CD14-positive monocyte (primary cell): ENCODE measurements around the gene MSI2. TPM values are rescaled to one million over a fixed set of nuclear protein-coding genes. Genes with fewer than 3 reads are reported as not detected.

Source experiments
- DNase-seq, 3 donors: peaks; one replicate each; pipeline ENCODE4 v3.0.0-alpha.2; 2011 to 2022
- H2AFZ ChIP-seq: 2 replicates; pipeline ENCODE4 v1.6.0; 2012; ENCODE audit warnings: mild to moderate bottlenecking, low read depth, low read length, inconsistent platforms; ENCODE audit not compliant: insufficient read depth, poor library complexity, severe bottlenecking
- H3K27ac ChIP-seq, 2 donors: 1 replicate in 1 of 2; 2 replicates in 1 of 2; pipeline ENCODE4 v1.5.1; 2012 to 2013; ENCODE audit warnings: low read length in 2 of 2, control low read depth in 1 of 2, inconsistent platforms in 1 of 2, low read depth in 1 of 2, mild to moderate bottlenecking in 1 of 2
- H3K27me3 ChIP-seq, 2 donors: one replicate each; pipeline versions ENCODE4 v1.6.0 to v1.6.1; 2011 to 2013; ENCODE audit warnings: low read length in 2 of 2; ENCODE audit not compliant: control insufficient read depth in 2 of 2, insufficient read depth in 2 of 2
- H3K36me3 ChIP-seq, 2 donors: replicated peaks in 1 of 2; 1 replicate in 1 of 2; 2 replicates in 1 of 2; pipeline versions ENCODE4 v1.5.1 to v1.6.1; 2012 to 2013; ENCODE audit warnings: low read length in 2 of 2, control low read depth in 1 of 2, inconsistent platforms in 1 of 2, mild to moderate bottlenecking in 1 of 2; ENCODE audit not compliant: insufficient read depth in 2 of 2, control insufficient read depth in 1 of 2
- H3K4me1 ChIP-seq, 2 donors: 1 replicate in 1 of 2; 2 replicates in 1 of 2; pipeline versions ENCODE4 v1.5.1 to v1.6.1; 2012 to 2013; ENCODE audit warnings: low read length in 2 of 2, control low read depth in 1 of 2, inconsistent platforms in 1 of 2, mild to moderate bottlenecking in 1 of 2, moderate library complexity in 1 of 2; ENCODE audit not compliant: insufficient read depth in 2 of 2, control insufficient read depth in 1 of 2
- H3K4me2 ChIP-seq: replicated peaks from 2 replicates; pipeline ENCODE3; 2012; ENCODE audit warnings: low read length, moderate library complexity, mild to moderate bottlenecking; ENCODE audit not compliant: poor library complexity, severe bottlenecking; ENCODE audit errors: extremely low read depth
- H3K4me3 ChIP-seq, 3 experiments: fragments of 200-600 bp in 1 of 3; sonication (generic) in 1 of 3; replicated peaks in 1 of 3; 1 replicate in 2 of 3; 2 replicates in 1 of 3; pipeline ENCODE4 v1.5.1; 2011 to 2013; ENCODE audit warnings: low read length in 3 of 3, mild to moderate bottlenecking in 3 of 3, control low read depth in 2 of 3, low read depth in 2 of 3, inconsistent platforms in 1 of 3, moderate library complexity in 1 of 3
- H3K79me2 ChIP-seq: 2 replicates; pipeline ENCODE4 v1.6.0; 2012; ENCODE audit warnings: mild to moderate bottlenecking, control low read depth, inconsistent platforms, low read length, moderate library complexity; ENCODE audit not compliant: insufficient read depth
- H3K9ac ChIP-seq: 2 replicates; pipeline ENCODE4 v1.6.0; 2017; ENCODE audit warnings: low read length, mild to moderate bottlenecking; ENCODE audit not compliant: insufficient read depth, poor library complexity, severe bottlenecking
- H3K9me3 ChIP-seq, 2 donors: replicated peaks in 1 of 2; 1 replicate in 1 of 2; 2 replicates in 1 of 2; pipeline versions ENCODE4 v1.5.1 to v1.6.1; 2012 to 2013; ENCODE audit warnings: low read length in 2 of 2, control low read depth in 1 of 2; ENCODE audit not compliant: control insufficient read depth in 1 of 2, insufficient read depth in 1 of 2
- H4K20me1 ChIP-seq: 2 replicates; pipeline ENCODE4 v1.6.0; 2012; ENCODE audit warnings: mild to moderate bottlenecking, low read length, control low read depth, moderate library complexity; ENCODE audit not compliant: insufficient read depth
- H3K27ac Mint-ChIP-seq, 7 donors: one replicate each; pipeline ENCODE4 v1.8.0; 2020; ENCODE audit warnings: mild to moderate bottlenecking in 7 of 7, mixed read lengths in 7 of 7, moderate library complexity in 6 of 7, inconsistent platforms in 2 of 7
- H3K27me3 Mint-ChIP-seq, 3 donors: one replicate each; pipeline ENCODE4 v1.8.0; 2021 to 2022; ENCODE audit warnings: low read depth in 3 of 3, mild to moderate bottlenecking in 3 of 3, mixed read lengths in 3 of 3, moderate library complexity in 3 of 3, inconsistent platforms in 1 of 3
- H3K36me3 Mint-ChIP-seq, 2 donors: one replicate each; pipeline ENCODE4 v1.8.0; 2020; ENCODE audit warnings: mixed read lengths in 2 of 2, inconsistent platforms in 1 of 2, mild to moderate bottlenecking in 1 of 2
- H3K4me1 Mint-ChIP-seq: one replicate; pipeline ENCODE4 v1.8.0; 2020; ENCODE audit warnings: mild to moderate bottlenecking, mixed read lengths
- H3K4me3 Mint-ChIP-seq, 2 donors: one replicate each; pipeline ENCODE4 v1.8.0; 2020; ENCODE audit warnings: mild to moderate bottlenecking in 2 of 2, mixed read lengths in 2 of 2, moderate library complexity in 1 of 2
- H3K9me3 Mint-ChIP-seq, 7 donors: one replicate each; pipeline ENCODE4 v1.8.0; 2020 to 2022; ENCODE audit warnings: mixed read lengths in 7 of 7, mild to moderate bottlenecking in 6 of 7, moderate library complexity in 6 of 7, inconsistent platforms in 2 of 7
- WGBS: methylation state at CpG from one replicate; pipeline ENCODE4 v1.1.5; 2013; ENCODE audit warnings: missing lambda C conversion rate; ENCODE audit not compliant: insufficient coverage; 5-methylcytosine and 5-hydroxymethylcytosine counted together
- intact Hi-C, 2 donors: fragments of 100-400 bp; cut with micrococcal nuclease; formaldehyde crosslinking; loops; one replicate each; pipeline versions ENCODE4 v1.15.0 to v1.15.1; 2023
- polyA plus RNA-seq, 3 donors: library from polyadenylated mRNA; depleted of rRNA in 1 of 3; unstranded in 2 of 3; stranded (reverse) in 1 of 3; fragments of 300-500 nt in 2 of 3; fragments of >200 nt in 1 of 3; fragmentation: Illumina TruSeq in 2 of 3; gene quantifications; 1 replicate in 2 of 3; 2 replicates in 1 of 3; pipeline ENCODE4 v1.2.3, GENCODE V29; 2012 to 2021
- TF ChIP-seq, protein P1 (sequence below): fragments of 200-600 bp; IDR thresholded peaks from one replicate; pipeline ENCODE4 v1.8.0; 2022; ENCODE audit warnings: antibody characterized with exemption, mild to moderate bottlenecking

Gene MSI2
- polyA plus RNA-seq, 3 donors = 0.20 to 6.6 (median 0.37) TPM

DNA sequence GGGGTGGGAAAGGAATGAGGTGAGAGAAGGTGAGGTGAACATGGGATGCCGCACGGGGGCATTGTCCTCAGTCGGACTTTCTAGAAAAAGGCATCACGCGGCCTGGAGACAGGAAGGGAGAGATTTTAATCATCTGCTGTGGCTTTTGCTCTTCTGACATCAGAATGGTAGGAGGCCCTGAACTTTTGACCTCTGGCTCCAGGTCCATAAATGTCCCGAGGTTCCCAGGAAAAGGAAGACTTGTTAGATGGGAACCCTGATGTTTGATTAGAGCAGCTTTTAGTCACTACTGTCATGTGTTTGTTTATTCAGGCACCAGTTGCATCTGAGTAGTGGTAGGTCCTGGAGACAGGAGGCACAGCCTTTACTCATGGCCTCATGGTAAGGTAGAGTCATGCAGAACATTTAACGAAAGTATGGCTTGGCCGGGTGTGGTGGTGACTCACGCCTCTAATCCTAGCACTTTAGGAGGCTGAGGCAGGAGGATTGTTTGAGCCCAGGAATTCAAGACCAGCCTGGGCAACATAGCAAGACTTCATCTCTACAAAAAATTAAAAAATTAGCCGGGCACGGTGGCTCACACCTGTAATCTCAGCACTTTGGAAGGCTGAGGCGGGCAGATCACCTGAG, 203.1 kb downstream of the MSI2 start:
- H3K27ac Mint-ChIP-seq = no peak overlapping the region
- no peaks in the 10 kb centered on the region for H3K79me2 ChIP-seq

DNA sequence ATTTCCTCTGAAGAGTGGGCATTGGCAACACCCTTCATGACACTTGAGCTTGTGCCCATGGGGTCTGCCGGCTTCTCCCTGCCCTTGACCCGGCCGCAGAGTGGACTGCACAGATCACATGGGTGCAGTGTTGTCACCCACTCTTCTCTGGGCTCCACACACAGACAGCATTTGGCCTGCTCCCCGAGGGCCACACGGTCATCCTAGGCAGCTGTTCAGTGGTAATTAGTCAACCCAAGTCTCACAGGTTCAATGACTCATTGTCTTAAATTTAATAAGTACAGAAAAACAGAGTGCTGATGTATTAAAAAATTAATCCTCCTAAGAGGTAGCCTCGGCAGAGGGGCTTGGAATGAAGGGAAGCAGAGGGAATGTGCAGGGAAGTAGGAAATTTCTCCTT, 204.8 kb downstream of the MSI2 start:
- Histone ChIP-seq H2AFZ (no peak overlapping the region), H3K27me3 (no peaks in the 10 kb centered on the region), H3K36me3 (no peaks in the 10 kb centered on the region), H3K4me1 (no peaks in the 10 kb centered on the region), H3K79me2 (no peaks in the 10 kb centered on the region), H3K4me3 (no peak overlapping the region), H3K27ac (no peak overlapping the region), H3K9me3 (no peaks in the 10 kb centered on the region), H4K20me1 (no peaks in the 10 kb centered on the region), H3K4me2 (no peak overlapping the region), H3K9ac (no peak overlapping the region)
- Mint-ChIP-seq H3K27ac (no peak overlapping the region), H3K36me3 (peaks cover 3 to 7% of the 10 kb centered on the region in 2 donors), H3K27me3 (peaks cover 0 to 2% (median 1%) of the 10 kb centered on the region in 3 donors), H3K4me1 (peaks cover 19% of the 10 kb centered on the region), H3K4me3 (no peak overlapping the region), H3K9me3 (peaks cover 0 to 3% (median 0%) of the 10 kb centered on the region in 7 donors)
- TF ChIP-seq, protein P1, sequence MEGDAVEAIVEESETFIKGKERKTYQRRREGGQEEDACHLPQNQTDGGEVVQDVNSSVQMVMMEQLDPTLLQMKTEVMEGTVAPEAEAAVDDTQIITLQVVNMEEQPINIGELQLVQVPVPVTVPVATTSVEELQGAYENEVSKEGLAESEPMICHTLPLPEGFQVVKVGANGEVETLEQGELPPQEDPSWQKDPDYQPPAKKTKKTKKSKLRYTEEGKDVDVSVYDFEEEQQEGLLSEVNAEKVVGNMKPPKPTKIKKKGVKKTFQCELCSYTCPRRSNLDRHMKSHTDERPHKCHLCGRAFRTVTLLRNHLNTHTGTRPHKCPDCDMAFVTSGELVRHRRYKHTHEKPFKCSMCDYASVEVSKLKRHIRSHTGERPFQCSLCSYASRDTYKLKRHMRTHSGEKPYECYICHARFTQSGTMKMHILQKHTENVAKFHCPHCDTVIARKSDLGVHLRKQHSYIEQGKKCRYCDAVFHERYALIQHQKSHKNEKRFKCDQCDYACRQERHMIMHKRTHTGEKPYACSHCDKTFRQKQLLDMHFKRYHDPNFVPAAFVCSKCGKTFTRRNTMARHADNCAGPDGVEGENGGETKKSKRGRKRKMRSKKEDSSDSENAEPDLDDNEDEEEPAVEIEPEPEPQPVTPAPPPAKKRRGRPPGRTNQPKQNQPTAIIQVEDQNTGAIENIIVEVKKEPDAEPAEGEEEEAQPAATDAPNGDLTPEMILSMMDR = no peak
- intact Hi-C loops = no loop called here
- 80% methylated on average over 1 of the region's 6 CpGs for WGBS
- no peak for DNase-seq

More for the DNA sequence above, 203.1 kb downstream of the MSI2 start:
- no peak for DNase-seq
- peaks cover 33% of the 10 kb centered on the region for H3K4me1 Mint-ChIP-seq
- H3K27me3 Mint-ChIP-seq = peaks cover 1 to 11% (median 6%) of the 10 kb centered on the region in 3 donors
- Histone ChIP-seq H3K4me2 (no peak overlapping the region), H3K9me3 (no peaks in the 10 kb centered on the region), H3K27ac (no peak overlapping the region), H3K4me3 (no peak overlapping the region), H3K27me3 (no peaks in the 10 kb centered on the region), H3K36me3 (no peaks in the 10 kb centered on the region), H4K20me1 (no peaks in the 10 kb centered on the region), H3K4me1 (peaks cover 15 to 16% of the 10 kb centered on the region in 2 donors), H3K9ac (no peak overlapping the region), H2AFZ (no peak overlapping the region)
- TF ChIP-seq, protein P1 = no peak
- no peak overlapping the region for H3K4me3 Mint-ChIP-seq
- peaks cover 3 to 7% of the 10 kb centered on the region in 2 donors for H3K36me3 Mint-ChIP-seq
- 83% methylated on average over 9 of the region's 12 CpGs for WGBS
- H3K9me3 Mint-ChIP-seq = peaks cover 0 to 3% (median 0%) of the 10 kb centered on the region in 7 donors
- intact Hi-C loops = no loop called here
